ENCODE results near the gene KIRREL2. TPM values are rescaled to one million over a fixed set of nuclear protein-coding genes. Genes with fewer than 3 reads are reported as not detected.
A peak's percentile ranks its signal among the peaks of the same experiment; 100 is the strongest.

The KIRREL2 gene
- total and polyA plus RNA-seq, 9 of the 15 experiments (the other 6 are each of a cell fraction or from before 2014, with no cell fraction given) = 0.01 to 0.12 (median 0.09) TPM; not detected in 4

DNA sequence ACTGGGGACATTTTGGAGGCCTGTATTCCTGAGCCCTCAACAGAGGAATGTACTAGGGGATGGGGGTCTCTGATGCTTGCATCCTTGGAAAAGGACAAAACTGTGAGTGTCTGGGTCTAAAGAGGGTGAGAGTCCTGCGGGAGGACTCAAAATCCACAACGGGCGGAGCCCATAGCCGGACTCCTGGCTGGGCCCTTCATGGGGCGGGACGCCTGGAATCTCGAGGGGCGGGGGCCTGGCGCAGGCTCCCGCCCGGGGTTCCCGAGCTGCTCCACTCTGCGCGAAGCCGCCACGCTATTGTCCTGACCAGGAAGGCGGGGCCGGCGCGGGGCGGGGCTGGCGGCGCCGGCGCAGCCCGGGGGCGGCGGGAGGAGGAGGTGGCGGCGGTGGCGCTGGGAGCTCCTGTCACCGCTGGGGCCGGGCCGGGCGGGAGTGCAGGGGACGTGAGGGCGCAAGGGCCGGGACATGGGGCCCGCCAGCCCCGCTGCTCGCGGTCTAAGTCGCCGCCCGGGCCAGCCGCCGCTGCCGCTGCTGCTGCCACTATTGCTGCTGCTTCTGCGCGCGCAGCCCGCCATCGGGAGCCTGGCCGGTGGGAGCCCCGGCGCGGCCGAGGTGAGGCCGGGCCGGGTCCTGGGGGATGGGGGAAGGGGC, 11.6 kb downstream of the KIRREL2 start, which contains the start of gene APLP1:
Gene APLP1, plus strand, starts transcription at position 403 of the 651 bp plus-strand sequence. Its CDS starts 63 bp downstream, at position 466.
- POLR2A ChIA-PET = no interaction called here
- Histone ChIP-seq H3K27ac (ENCODE audit: extremely low read depth, low read depth, low read length) (no peak within 1 kb of the TSS), H3K4me3 (peak within 1 kb of the TSS; percentile 36; the same call in 1 of the 2 replicates), H3K4me1 (replicated peaks in 1 of 2; ENCODE audit: control insufficient read depth in 2 of 2, insufficient read depth in 2 of 2, low read length in 2 of 2) (peaks cover 20 to 45% of the 10 kb centered on the region in 2 experiments), H2AFZ (ENCODE audit: low read depth, low read length) (peak within 1 kb of the TSS; percentile 96), H3K9ac (ENCODE audit: insufficient read depth in 1 of 2, low read depth in 2 of 2, low read length in 2 of 2) (peak within 1 kb of the TSS in 1 of 2 experiments; percentile 72; a peak in 2 of 4 replicates), H3K79me2 (ENCODE audit: control insufficient read depth, insufficient read depth, low read length) (no peaks in the 10 kb centered on the region), H3K27me3 (ENCODE audit: control insufficient read depth in 2 of 2, insufficient read depth in 2 of 2, low read length in 2 of 2) (peaks cover 0 to 5% of the 10 kb centered on the region in 2 experiments; a peak in 1 of 5 replicates), H3K9me1 (ENCODE audit: control insufficient read depth, insufficient read depth, low read length) (no peaks in the 10 kb centered on the region), H3K36me3 (ENCODE audit: control insufficient read depth, insufficient read depth, low read length) (no peaks in the 10 kb centered on the region), H4K20me1 (replicated peaks; ENCODE audit: control insufficient read depth, insufficient read depth, low read length) (peaks cover 4% of the 10 kb centered on the region; the same call in 1 of the 2 replicates), H3K4me2 (ENCODE audit: insufficient read depth, low read length) (peak within 1 kb of the TSS; percentile 86), H3K9me3 (replicated peaks; ENCODE audit: control insufficient read depth, insufficient read depth, low read depth, low read length) (no peaks in the 10 kb centered on the region)
- DNase-seq (ENCODE audit: extremely low read depth in 1 of 4, low spot score in 3 of 4) = peak; percentile 76 to 91 (median 86)
- CTCF ChIA-PET (ENCODE audit: low intra/inter-chr PET ratio) = no interaction called here
- ATAC-seq = peak; percentile 82
- BruUV-seq (replicated peaks) = no TSS peak
- no peak for FAIRE-seq
- intact Hi-C loops (cut with micrococcal nuclease) (no loop called here), in situ Hi-C loops (cut with MboI) (no loop called here)
- 3% methylated on average over 11 of the region's 60 CpGs for WGBS (ENCODE audit: insufficient coverage, low coverage, missing lambda C conversion rate)
- TF ChIP-seq HMGN3 (IDR thresholded peaks at IDR 0.05; ENCODE audit: borderline replicate concordance, extremely low read depth, insufficient read length, low read depth, low read length) (peak; percentile 59), CBX5 (IDR thresholded peaks at IDR 0.05; ENCODE audit: borderline replicate concordance, low read depth) (no peak), HNRNPLL (IDR thresholded peaks at IDR 0.05; ENCODE audit: low read depth, low read length, poor library complexity, severe bottlenecking) (peak; percentile 29), TRIM28 (IDR thresholded peaks at IDR 0.05) (no peak), CXXC5 (CRISPR knock-in tag; IDR thresholded peaks at IDR 0.05) (peak; percentile 74), CCNT2 (IDR thresholded peaks at IDR 0.05; ENCODE audit: borderline replicate concordance, extremely low read depth, insufficient read length, low read depth, low read length) (peak; percentile 35), VEZF1 (CRISPR knock-in tag; IDR thresholded peaks at IDR 0.05) (peak; percentile 83), SMAD4 (CRISPR knock-in tag; conservative IDR thresholded peaks at IDR 0.05) (0 out of 2 replicates have a peak, but pooled peaks have one; percentile 31), NRF1 (conservative IDR thresholded peaks at IDR 0.05 in 1 of 2, IDR thresholded peaks at IDR 0.05 in 1 of 2) (peak; percentile 85 to 86), RB1 (IDR thresholded peaks at IDR 0.05; ENCODE audit: low read depth) (peak; percentile 50; the same call in 1 of the 2 replicates), MAX (CRISPR knock-in tag; IDR thresholded peaks at IDR 0.05) (peak; percentile 46), FOXK2 (conservative IDR thresholded peaks at IDR 0.05 in 1 of 2, IDR thresholded peaks at IDR 0.05 in 1 of 2; ENCODE audit: low read depth in 2 of 2) (no peak), PHF8 (IDR thresholded peaks at IDR 0.05; ENCODE audit: borderline replicate concordance, low read length) (0 out of 2 replicates have a peak, but pooled peaks have one; percentile 27), L3MBTL2 (IDR thresholded peaks at IDR 0.05) (peak; percentile 59)
- TF ChIP-seq, protein P1, sequence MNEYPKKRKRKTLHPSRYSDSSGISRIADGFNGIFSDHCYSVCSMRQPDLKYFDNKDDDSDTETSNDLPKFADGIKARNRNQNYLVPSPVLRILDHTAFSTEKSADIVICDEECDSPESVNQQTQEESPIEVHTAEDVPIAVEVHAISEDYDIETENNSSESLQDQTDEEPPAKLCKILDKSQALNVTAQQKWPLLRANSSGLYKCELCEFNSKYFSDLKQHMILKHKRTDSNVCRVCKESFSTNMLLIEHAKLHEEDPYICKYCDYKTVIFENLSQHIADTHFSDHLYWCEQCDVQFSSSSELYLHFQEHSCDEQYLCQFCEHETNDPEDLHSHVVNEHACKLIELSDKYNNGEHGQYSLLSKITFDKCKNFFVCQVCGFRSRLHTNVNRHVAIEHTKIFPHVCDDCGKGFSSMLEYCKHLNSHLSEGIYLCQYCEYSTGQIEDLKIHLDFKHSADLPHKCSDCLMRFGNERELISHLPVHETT (CRISPR knock-in tag; conservative IDR thresholded peaks at IDR 0.05 in 1 of 2, IDR thresholded peaks at IDR 0.05 in 1 of 2) = peak in 1 of 2 experiments; percentile 45; a peak in 1 of 4 replicates
